NCI-H1092 (cell line): Measurements from ENCODE around the gene NHSL2.

Source experiments
- DNase-seq: peaks from one replicate; lab custom pipeline; 2025; lab: John Stamatoyannopoulos, UW

NHSL2 gene

GRCh38 chrX:71990518-71990917 is 79.9 kb downstream of the NHSL2 start:
- DNase-seq, result no peak

DNA sequence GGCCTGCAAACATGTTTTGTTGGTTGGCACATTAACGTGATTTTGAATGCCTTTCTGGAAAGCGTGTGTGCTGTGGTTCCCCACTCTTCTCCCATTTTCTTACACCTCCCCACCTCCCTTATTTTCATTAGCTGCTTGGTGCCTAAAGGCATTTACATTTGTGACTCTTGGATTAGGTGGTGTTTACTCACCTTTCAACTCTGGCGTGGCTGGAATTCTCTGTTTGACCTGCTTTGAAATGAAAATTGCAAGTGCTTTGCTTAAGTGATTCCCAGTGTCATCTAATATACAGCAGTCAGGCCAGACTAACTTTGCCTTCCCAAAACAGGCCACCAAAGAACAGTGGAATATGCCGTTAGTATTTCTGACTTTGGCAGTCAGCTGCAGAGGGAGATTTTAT is 80.5 kb downstream of the NHSL2 start:
- no peak for DNase-seq

DNA sequence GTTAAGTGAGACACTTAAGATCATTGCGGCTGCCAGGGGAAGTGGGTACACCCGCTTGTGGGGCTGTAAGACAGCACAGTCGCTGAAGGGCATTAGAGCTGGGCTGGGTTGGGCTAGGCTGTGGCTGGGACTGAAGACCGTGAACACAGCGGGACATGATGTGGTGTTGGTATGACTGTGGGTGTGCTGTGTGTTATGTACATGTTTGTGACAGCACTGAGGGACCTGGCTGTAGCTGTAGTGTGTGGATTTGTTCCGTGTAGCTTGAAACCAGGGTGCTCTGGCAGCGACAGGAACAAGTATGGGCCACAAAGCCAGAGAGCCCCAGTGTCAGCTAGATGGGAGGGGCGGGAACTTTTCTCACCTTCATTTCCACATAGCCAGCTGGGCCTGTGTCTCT is 82.1 kb downstream of the NHSL2 start:
- no peak for DNase-seq

DNA sequence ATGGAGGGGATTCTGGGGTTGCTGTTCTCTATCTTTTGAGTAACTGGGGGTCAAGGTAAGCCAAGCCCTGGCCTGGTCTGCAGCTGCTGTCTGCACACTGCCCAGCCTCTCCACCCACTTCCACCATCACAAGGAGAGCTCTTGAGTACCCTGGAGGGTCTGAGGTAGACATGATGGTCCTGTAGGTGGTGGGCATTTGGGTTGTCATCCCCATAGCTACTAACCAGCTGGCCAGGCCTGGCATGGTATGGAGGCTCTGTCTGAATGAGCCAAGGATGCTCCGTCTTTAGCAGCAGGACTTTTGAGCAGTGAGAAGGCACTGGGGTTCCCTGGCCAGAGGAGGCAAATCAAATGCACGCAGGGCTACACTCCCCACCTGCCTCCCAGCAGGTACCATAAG is 82.7 kb downstream of the NHSL2 start:
- no peak for DNase-seq

- no peak for DNase-seq
Observed at GRCh38 chrX:71994601-71995000, 84.0 kb downstream of the NHSL2 start.

- no peak for DNase-seq
Observed at GRCh38 chrX:71995122-71995521, 84.5 kb downstream of the NHSL2 start.

DNA sequence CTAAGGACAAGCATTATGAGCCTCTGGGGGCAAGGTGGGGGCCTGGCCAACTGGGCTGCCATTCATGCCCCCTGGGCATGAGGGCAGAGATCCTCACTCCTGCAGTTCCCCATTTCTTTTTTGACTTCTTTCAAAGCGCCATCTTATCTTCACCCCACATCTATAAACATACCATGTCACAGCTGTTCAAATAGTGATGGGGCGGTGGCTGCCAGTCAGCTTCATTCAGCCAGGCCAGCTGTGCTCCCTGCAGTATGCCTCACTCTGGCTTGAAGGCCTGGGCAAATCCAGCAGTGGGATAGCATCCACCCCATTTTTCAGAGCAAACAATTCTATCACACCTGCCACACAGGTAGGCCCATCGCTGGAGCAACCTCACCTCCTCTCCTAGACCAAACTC is 85.5 kb downstream of the NHSL2 start:
- no peak for DNase-seq

DNA sequence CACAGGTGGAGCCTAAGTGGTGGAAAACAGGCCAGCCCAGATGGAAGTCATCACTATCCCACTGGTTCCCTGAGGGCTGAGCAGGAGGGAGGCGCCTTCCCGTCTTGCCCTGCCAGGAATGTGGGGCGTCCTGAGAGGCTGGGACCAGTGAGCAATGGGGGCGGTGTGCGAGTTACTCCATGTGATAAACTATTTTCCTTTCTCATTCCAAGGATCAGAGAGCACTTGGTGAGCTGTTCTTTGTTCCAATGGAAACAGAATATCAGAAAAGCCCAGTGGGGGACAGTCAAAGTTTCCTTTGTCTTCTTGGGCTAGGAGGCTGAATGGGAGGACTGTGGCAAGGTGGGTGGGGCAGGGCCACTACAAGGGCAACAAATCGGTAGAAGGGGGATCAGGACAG is 86.2 kb downstream of the NHSL2 start:
- DNase-seq, result no peak

DNA sequence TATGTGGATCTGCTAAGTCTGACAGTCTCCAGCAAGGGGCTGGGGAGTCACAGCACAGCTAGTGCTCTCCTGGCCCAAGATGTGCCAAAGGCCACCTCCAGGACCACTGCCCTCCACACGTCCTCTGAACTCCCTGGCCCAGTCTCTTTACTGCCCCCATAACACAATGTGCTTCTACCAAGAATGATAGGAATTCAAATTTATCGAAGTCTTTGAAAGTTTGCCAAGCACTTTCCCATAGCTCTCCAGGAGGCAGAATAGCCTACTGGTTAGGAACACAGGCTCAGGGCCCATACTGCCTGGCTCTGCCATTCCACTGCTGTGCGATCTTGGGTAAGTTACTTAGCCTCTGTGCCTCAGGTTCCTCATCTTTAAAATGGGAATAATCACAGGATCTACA is 86.7 kb downstream of the NHSL2 start:
- no peak for DNase-seq

DNA sequence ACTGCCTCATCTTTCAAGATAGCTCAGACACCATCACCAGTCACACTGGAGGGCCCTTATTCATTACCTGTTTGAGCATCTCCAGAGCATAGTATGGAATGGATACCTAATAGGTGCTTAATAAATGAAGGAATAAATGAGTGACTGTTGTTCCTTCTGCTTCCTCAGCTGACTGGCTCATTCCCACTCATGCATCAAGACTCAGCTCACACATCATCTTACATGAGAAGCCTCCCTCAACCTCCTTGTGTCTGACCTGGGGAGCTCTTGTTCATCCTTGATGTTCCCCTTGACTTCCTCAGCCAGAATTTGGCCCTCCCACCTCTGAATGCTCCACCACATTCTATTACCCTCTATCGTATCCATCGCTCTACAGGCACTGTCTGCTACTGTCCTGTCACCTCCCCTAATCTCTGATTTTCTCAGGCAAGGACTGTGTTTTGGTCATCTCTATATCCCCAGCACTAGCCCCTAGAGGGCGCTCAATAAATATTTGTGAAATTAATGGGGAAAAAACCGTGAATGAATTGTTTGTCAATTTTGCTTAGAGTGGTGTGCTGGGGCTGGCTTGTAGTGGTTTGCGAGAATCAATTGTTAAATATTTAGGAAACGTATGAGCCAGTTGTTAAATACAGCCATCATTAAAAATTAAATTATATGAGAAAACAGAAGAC is 88.3 kb downstream of the NHSL2 start:
- no peak for DNase-seq

DNA sequence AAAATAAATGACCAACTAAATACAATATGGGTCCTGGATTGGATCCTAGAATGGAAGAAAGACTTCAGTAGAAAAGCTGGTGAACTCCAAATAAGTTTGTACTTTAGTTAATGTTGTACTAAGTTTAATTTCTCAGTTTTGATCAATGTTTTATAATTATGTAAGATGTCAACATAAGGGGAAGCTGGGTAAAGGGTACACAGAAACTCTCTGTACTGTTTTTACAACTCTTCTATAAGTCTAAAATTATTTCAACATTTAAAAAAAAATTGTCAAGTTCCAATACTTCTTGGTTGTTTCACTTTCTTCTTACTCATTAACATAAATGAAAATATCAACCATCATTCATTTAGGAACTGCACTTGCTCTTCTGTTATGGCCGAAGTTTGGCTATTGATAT is 88.9 kb downstream of the NHSL2 start:
- DNase-seq, result no peak

DNA sequence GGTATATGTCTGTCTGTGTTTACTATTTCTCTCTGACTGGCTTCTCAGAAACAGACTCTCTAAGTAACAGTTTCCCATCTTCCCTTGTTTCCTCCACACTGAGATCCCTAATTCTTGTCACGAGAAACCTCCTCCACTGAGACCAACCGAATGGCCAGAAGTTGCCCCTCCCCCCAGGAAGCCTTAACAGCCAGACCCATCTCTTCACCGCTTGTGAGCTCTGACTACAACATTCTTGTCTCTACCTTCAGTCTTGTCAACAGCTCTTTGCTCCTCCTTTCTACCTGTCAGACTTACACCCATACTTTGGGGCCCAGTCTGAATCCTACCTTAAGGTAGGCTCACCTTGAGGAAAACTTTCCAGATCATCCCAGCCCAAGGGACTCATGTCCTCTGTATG is 90.8 kb downstream of the NHSL2 start:
- no peak for DNase-seq

DNA sequence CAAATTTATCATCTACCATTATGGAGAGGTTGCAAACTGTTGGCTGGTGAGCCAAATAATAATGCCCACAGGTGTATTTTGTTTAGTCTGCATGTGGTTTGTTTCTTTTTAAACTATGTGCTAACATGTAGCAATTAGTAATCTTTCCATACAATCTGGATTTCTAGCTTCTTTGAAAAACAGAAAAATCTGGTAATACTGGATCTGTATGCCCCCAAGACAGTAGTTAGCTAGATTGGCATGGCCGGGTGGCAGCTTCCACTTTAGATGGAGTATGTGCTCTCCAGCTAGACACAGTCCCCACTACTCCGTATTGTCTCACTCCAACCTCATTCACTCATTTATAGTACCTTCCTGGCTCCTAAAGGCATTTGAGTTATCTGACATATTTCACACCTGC is 91.3 kb downstream of the NHSL2 start:
- DNase-seq, result no peak

- no peak for DNase-seq
Observed at GRCh38 chrX:72002875-72003274, 92.2 kb downstream of the NHSL2 start.

- no peak for DNase-seq
Observed at GRCh38 chrX:72003811-72004750, 93.4 kb downstream of the NHSL2 start.

GRCh38 chrX:72005046-72005445 is 94.4 kb downstream of the NHSL2 start:
- no peak for DNase-seq

DNA sequence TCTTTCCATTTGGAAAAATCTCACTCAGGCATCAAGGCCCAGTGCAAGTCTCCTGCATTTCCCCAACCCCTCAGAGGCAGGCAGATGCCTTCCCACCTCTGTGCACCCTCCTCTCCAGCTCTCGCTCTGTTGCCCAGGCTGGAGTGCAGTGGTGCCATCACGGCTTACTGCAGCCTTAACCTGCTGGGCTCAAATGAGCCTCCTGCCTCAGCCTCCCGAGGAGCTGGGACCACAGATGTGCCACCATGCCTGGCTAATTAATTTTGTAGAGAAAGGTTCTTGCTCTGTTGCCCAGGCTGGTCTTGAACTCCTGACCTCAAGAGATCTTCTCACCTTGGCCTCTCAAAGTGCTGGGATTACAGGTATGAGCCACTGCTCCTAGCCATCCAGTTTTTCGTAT is 95.8 kb downstream of the NHSL2 start:
- no peak for DNase-seq

GRCh38 chrX:72009731-72010130 is 99.1 kb downstream of the NHSL2 start:
- DNase-seq, result no peak

GRCh38 chrX:72011734-72012133 is 101.1 kb downstream of the NHSL2 start:
- no peak for DNase-seq

DNA sequence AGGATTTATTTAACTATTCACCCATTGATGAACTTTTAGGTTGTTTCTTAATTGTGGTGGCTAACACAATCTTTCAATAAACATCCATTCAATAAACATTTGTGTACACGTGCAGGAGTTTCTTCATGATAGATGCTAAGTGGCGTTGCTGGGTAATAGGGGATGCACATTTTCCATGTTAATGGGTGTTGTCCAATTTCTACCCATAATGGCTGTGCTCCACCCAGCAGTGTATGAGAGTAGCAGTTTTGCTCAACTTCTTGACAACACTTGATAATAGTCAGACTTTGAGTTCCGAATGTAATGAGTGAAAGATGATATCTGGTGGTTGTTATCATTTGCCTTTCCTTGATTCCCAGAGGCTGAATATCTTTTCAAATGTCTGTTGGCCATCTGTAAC is 104.7 kb downstream of the NHSL2 start:
- DNase-seq, result no peak

DNA sequence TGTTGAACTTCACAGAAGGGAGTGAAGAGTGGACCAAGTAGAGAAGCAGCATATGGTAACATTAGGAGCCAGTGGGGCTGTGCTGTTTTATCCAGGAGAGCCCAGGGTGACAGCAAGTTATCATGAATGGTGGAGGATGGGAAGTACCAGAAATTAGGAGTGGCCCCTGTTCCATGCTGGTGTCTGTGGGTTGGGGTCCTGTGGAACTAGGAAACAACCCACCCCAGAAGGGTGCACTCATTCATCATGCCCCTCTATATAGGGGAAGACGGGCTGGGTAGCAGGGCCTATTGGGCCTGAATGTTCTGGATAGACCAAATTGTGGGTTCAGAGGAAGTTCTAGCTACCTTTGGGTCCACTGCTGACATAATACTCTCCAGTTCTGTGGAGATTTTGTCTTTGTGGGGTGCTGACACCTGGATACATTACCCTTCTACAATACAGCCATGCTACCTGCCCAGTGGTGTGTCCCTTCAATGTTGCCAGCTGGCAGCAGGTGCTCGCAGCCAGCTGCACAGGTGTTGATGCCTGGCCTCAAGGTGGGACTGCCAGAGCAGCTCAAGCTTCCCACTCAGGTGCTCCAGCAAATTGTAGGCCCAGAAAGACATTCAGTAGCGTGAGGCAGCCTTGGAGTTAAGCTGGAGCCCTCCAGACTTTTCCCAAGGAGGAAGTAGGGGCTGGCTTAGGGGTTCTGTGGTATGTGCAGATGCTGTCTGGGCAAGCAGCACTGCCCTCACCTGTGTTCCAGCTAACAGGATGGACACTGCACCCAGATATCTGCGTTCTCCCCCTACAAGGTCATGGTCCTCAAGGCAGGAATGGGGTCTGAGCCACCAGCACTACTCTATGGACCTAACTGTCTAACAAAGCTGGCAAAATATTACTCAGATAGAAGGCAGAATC is 106.5 kb downstream of the NHSL2 start:
- DNase-seq, result no peak
